ENCODE measurements around the gene NEO1. TPM values are rescaled to one million over a fixed set of nuclear protein-coding genes. Genes with fewer than 3 reads are reported as not detected.

Gene NEO1
- total RNA-seq, 1 donor from 2014 or later = 30.3 TPM

- Mint-ChIP-seq H3K27me3 (ENCODE audit: low read depth, unreplicated experiment) (peaks cover 14% of the 10 kb centered on the region), H3K9me3 (ENCODE audit: unreplicated experiment) (no peaks in the 10 kb centered on the region), H3K27ac (ENCODE audit: unreplicated experiment) (no peak overlapping the region), H3K4me3 (ENCODE audit: unreplicated experiment) (no peak overlapping the region), H3K4me1 (ENCODE audit: low read depth, unreplicated experiment) (peaks cover 5% of the 10 kb centered on the region), H3K36me3 (ENCODE audit: low read depth, unreplicated experiment) (no peaks in the 10 kb centered on the region)
- no peaks in the 10 kb centered on the region for H3K4me1 ChIP-seq (ENCODE audit: insufficient read depth, low read length)
- no peak overlapping the region for H3K27ac ChIP-seq (ENCODE audit: low read depth, low read length)
- H3K9me3 ChIP-seq (ENCODE audit: insufficient read depth, low read depth, low read length) = no peaks in the 10 kb centered on the region
- no peaks in the 10 kb centered on the region for H3K27me3 ChIP-seq (ENCODE audit: insufficient read depth, low read length)
- no peak for TF ChIP-seq EZH2 (IDR thresholded peaks at IDR 0.05; ENCODE audit: insufficient read depth, low read length)
- TF ChIP-seq, protein P1, sequence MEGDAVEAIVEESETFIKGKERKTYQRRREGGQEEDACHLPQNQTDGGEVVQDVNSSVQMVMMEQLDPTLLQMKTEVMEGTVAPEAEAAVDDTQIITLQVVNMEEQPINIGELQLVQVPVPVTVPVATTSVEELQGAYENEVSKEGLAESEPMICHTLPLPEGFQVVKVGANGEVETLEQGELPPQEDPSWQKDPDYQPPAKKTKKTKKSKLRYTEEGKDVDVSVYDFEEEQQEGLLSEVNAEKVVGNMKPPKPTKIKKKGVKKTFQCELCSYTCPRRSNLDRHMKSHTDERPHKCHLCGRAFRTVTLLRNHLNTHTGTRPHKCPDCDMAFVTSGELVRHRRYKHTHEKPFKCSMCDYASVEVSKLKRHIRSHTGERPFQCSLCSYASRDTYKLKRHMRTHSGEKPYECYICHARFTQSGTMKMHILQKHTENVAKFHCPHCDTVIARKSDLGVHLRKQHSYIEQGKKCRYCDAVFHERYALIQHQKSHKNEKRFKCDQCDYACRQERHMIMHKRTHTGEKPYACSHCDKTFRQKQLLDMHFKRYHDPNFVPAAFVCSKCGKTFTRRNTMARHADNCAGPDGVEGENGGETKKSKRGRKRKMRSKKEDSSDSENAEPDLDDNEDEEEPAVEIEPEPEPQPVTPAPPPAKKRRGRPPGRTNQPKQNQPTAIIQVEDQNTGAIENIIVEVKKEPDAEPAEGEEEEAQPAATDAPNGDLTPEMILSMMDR (IDR thresholded peaks at IDR 0.05; ENCODE audit: insufficient read depth, low read depth, low read length) = no peak
- H2AFZ ChIP-seq (ENCODE audit: low read depth, low read length) = no peak overlapping the region
- no peak overlapping the region for H3K9ac ChIP-seq (ENCODE audit: low read length)
- H3K36me3 ChIP-seq (ENCODE audit: insufficient read depth, low read length) = no peaks in the 10 kb centered on the region
- H4K20me1 ChIP-seq (ENCODE audit: insufficient read depth, low read length) = no peaks in the 10 kb centered on the region
- DNase-seq (ENCODE audit: low read depth) (no peak), FAIRE-seq (no peak)
- H3K4me3 ChIP-seq (ENCODE audit: insufficient read depth, low read depth, low read length) = no peak overlapping the region
- no peaks in the 10 kb centered on the region for H3K79me2 ChIP-seq (ENCODE audit: insufficient read depth, low read length)
- no peak overlapping the region for H3K4me2 ChIP-seq (ENCODE audit: low read length)
Observed at GRCh38 chr15:73322665-73323373, 270.6 kb downstream of the NEO1 start.

- Histone ChIP-seq H3K27ac (ENCODE audit: low read depth, low read length) (no peak overlapping the region), H3K4me2 (ENCODE audit: low read length) (no peak overlapping the region), H3K79me2 (ENCODE audit: insufficient read depth, low read length) (no peaks in the 10 kb centered on the region), H3K9me3 (ENCODE audit: insufficient read depth, low read depth, low read length) (no peaks in the 10 kb centered on the region), H3K27me3 (ENCODE audit: insufficient read depth, low read length) (no peaks in the 10 kb centered on the region), H3K9ac (ENCODE audit: low read length) (no peak overlapping the region), H3K4me1 (ENCODE audit: insufficient read depth, low read length) (no peaks in the 10 kb centered on the region), H3K36me3 (ENCODE audit: insufficient read depth, low read length) (no peaks in the 10 kb centered on the region), H2AFZ (ENCODE audit: low read depth, low read length) (no peak overlapping the region), H4K20me1 (ENCODE audit: insufficient read depth, low read length) (no peaks in the 10 kb centered on the region), H3K4me3 (ENCODE audit: insufficient read depth, low read depth, low read length) (no peak overlapping the region)
- Mint-ChIP-seq H3K4me1 (ENCODE audit: low read depth, unreplicated experiment) (peaks cover 5% of the 10 kb centered on the region), H3K9me3 (ENCODE audit: unreplicated experiment) (no peaks in the 10 kb centered on the region), H3K36me3 (ENCODE audit: low read depth, unreplicated experiment) (peaks cover 3% of the 10 kb centered on the region), H3K27me3 (ENCODE audit: low read depth, unreplicated experiment) (peaks cover 18% of the 10 kb centered on the region), H3K4me3 (ENCODE audit: unreplicated experiment) (no peak overlapping the region), H3K27ac (ENCODE audit: unreplicated experiment) (no peak overlapping the region)
- DNase-seq (ENCODE audit: low read depth) (no peak), FAIRE-seq (no peak)
- no peak for TF ChIP-seq EZH2 (IDR thresholded peaks at IDR 0.05; ENCODE audit: insufficient read depth, low read length)
- TF ChIP-seq, protein P1 (IDR thresholded peaks at IDR 0.05; ENCODE audit: insufficient read depth, low read depth, low read length) = no peak
Observed at GRCh38 chr15:73323374-73323955, 271.2 kb downstream of the NEO1 start.

DNA sequence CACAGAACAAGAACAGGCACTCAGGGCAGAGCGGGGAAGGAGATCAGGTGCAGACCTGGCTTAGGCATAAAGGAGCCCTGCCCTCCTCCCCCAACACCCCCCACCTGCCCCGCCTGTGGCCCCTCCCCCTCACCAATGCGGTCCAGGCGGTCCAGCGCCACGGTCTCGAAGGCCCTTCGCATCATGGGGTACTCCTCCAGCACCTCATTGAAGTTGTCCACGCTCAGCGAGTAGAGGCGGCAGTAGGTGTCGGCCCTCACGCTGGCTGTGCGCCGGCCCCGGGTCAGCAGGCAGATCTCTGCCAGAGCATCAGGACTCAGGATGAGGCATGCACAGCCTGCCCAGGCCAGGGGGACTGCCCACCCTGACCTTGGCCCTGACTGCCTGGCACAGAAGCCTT lies 271.7 kb downstream of the NEO1 start:
- Histone ChIP-seq H3K4me1 (ENCODE audit: insufficient read depth, low read length) (no peaks in the 10 kb centered on the region), H3K36me3 (ENCODE audit: insufficient read depth, low read length) (no peaks in the 10 kb centered on the region), H3K27me3 (ENCODE audit: insufficient read depth, low read length) (no peaks in the 10 kb centered on the region), H3K27ac (ENCODE audit: low read depth, low read length) (no peak overlapping the region), H3K9me3 (ENCODE audit: insufficient read depth, low read depth, low read length) (no peaks in the 10 kb centered on the region), H3K9ac (ENCODE audit: low read length) (no peak overlapping the region), H3K79me2 (ENCODE audit: insufficient read depth, low read length) (no peaks in the 10 kb centered on the region), H3K4me3 (ENCODE audit: insufficient read depth, low read depth, low read length) (no peak overlapping the region), H3K4me2 (ENCODE audit: low read length) (no peak overlapping the region), H2AFZ (ENCODE audit: low read depth, low read length) (no peak overlapping the region), H4K20me1 (ENCODE audit: insufficient read depth, low read length) (no peaks in the 10 kb centered on the region)
- H3K4me3 Mint-ChIP-seq (ENCODE audit: unreplicated experiment) = no peak overlapping the region
- H3K27ac Mint-ChIP-seq (ENCODE audit: unreplicated experiment) = no peak overlapping the region
- H3K4me1 Mint-ChIP-seq (ENCODE audit: low read depth, unreplicated experiment) = peaks cover 5% of the 10 kb centered on the region
- no peaks in the 10 kb centered on the region for H3K9me3 Mint-ChIP-seq (ENCODE audit: unreplicated experiment)
- DNase-seq (ENCODE audit: low read depth) (no peak), FAIRE-seq (no peak)
- peaks cover 3% of the 10 kb centered on the region for H3K36me3 Mint-ChIP-seq (ENCODE audit: low read depth, unreplicated experiment)
- TF ChIP-seq, protein P1 (IDR thresholded peaks at IDR 0.05; ENCODE audit: insufficient read depth, low read depth, low read length) = no peak
- no peak for TF ChIP-seq EZH2 (IDR thresholded peaks at IDR 0.05; ENCODE audit: insufficient read depth, low read length)
- H3K27me3 Mint-ChIP-seq (ENCODE audit: low read depth, unreplicated experiment) = peaks cover 18% of the 10 kb centered on the region
